Glomerular endothelial cell (primary cell): ENCODE measurements around the gene TEX48. TPM values are rescaled to one million over a fixed set of nuclear protein-coding genes. Genes with fewer than 3 reads are reported as not detected.

Source experiments
- DNase-seq: peaks from one replicate; pipeline ENCODE4 v3.0.0-alpha.2; 2011; ENCODE audit warnings: low read depth, low spot score; ENCODE audit errors: extremely low read depth
- total RNA-seq: library from RNA; depleted of rRNA; stranded (reverse); fragments of >200 nt; gene quantifications from 2 replicates; pipeline ENCODE4 v1.2.3, GENCODE V29; 2015

TEX48 gene, protein sequence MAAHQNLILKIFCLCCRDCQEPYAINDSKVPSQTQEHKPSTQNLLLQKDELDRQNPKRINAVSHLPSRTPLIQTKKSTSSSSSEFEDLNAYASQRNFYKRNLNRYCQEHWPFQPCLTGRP
- total RNA-seq: not detected in 2 replicates

DNA sequence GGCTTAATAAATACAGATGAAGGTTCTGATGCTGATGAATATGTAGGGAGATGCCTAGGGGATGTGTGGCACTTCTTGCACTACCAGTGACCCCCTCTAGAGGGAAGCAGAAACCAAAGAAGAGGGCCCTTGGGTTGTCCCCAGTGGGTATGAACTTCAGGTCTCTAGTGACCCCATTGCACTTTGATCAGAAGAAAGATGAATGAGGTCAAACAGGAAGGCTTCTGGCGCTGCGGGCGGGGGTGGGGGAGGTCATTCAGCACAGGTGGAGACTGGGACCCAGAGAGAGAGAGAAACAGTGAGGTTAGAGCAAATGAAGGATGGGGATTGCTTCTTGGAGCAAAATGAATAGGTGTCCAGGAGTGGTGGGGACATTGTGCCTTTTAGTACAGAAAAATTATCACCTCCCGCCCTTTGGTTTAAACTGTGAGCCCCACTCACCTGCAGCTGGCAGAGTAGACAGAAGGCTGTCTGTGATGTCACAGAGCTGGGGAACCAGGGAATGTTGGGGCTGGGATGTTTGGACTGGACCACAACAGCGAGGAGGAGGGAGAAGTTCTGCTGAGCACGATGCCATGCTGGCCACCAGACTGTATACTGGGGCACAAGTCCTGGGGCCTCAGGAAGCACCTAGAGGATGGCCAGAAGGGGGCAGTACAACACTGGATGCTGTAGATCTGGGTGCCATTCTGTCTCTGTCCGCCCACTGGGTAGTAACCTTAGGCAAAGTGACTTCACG, at the start of gene TEX48:
TSS of gene TEX48 (minus strand) at position 599 of the 739 bp plus-strand sequence. CDS start 10,469 bp downstream, outside the sequence.
- peak; percentile 48 for DNase-seq

DNA sequence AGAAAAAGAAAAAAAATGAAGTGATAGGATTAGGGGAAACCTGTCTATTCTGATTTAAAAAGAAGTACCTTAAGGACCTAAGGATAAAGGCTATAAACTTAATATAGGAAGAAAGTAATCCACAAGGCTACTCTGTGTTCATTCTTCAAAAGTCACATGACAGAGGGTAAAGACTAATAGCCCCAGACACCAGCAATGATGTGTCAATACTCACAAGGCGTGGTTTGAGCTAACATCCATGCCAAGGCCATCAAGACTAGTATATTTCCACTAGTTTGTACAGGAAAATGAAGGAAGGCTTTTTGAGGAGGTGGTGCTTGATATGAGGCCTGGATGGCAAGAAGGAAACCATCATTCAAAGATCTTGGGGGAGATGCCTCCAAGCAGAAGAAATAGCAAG, 49.7 kb upstream of the TEX48 start:
- DNase-seq: no peak

DNA sequence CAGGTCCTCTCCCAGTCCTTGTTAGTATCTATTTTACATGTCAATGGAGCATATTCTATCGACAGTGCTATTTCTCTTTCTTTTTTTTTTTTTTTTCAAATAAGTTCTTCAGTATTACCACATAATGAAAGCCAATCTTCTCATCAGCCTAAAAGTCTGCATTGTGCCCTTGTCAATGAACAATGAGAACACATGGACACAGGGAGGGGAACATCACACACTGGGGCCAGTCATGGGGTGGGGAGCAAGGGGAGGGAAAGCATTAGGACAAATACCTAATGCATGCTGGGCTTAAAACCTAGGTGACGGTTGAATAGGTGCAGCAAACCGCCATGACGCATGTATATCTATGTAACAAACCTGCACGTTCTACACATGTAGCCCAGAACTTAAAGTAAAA, 47.7 kb upstream of the TEX48 start:
- DNase-seq: no peak

DNA sequence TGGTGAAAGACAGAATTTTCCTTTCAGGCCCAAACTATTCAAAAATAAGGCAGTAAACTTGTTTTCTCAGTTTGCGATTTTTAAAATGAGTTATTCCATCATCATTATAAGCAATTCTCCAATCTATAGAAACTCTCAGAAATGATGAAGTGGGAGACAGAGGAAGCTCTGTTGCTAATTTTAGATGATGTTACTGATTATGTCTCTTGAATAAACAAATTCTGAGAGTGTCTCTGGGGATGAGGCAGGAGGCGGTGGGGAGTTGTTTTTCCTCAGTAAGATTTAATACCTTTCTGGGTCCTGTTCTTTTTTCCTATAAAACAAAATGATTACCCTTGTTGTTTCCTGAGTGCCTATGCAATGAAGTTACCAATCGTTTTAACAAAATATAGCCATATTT, 43.9 kb upstream of the TEX48 start:
- no peak for DNase-seq

DNA sequence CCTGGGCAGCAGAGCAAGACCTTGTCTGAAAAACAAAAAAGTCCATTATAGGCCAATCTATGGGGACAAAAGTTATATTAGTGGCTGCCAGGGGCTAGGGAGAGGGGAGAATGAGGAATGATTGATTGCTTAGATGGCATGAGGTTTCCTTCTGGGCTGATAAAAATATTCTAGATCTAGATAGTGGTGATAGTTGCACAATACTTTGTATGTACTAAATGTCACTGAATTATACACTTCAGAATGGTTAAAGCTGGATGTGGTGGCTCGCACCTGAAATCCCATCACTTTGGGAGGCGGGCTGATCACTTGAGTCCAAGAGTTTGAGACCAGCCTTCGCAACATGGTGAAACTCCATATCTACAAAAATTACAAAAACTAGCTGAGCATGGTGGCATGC, 42.8 kb upstream of the TEX48 start:
- no peak for DNase-seq

DNA sequence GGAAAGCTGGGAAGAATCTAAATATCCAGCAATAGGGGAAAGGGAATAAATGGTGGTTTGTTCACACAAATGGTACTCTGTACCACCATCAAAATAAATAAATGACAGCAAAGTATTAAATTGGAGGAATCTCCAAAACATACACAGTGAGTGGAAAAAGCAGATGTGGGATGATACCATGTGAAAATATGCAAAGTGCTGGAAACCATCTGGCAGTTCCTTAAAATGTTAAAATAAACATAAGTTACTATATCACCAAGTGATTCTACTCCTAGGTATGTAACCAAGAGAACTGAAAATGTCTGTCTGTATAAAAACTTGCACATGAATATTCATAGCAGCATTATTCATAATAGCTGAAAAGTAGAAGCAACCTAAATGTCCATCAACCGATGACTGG, 41.9 kb upstream of the TEX48 start:
- DNase-seq: no peak

DNA sequence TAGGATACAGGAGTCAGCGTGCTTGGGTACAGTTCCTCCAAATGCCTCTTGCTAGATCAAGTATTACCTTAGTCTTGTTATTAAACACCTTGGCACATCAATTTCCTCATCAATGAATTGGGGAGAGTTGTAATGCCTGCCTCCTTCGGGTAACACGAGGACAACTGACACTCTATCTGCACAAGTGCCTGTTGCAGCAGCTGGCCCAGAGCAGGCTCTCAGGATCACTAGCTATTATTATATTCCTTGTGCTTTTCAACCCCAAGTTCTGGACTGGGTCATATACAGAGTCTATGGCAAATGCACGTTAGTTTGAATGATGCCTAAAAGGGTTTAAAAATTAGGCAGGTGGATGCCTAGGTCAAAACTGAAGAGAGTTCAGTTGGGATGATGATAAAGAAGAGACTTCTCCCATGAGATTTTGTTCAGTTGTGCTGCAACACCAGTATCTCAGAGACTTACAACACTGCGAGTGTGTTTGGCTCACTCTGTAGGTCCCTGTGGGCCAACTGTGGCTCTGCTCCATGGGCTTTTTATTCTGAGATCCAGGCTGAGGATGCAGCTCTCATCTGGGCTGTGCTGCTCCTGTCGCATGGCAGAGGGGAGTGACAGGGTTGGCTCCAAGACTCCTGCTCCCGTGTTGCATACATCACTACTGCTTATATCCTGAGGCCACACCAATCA, 41.1 kb upstream of the TEX48 start:
- no peak for DNase-seq

DNA sequence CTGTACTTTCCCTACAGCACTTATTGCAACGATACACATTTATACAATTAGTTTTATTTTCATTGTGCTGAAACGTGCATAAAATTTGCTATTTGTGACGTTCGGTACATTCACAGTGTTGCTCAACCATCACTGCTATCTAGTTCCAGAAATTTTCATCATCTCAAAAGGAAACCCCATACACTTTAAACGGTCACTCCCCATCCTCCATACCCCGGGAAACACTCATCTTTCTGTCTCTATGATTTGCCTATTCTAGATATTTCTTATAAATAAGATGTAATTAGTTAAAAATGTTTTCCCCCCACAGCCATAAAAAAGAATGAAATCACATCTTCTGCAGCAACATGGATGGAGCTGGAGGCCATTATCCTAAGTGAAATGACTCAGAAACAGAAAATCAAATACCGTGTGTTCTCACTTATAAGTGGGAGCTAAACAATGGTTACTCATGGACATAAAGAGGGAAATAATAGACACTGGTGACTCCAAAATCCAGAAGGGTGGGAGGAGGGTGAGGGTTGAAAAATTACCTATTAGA, 40.2 kb upstream of the TEX48 start:
- no peak for DNase-seq

DNA sequence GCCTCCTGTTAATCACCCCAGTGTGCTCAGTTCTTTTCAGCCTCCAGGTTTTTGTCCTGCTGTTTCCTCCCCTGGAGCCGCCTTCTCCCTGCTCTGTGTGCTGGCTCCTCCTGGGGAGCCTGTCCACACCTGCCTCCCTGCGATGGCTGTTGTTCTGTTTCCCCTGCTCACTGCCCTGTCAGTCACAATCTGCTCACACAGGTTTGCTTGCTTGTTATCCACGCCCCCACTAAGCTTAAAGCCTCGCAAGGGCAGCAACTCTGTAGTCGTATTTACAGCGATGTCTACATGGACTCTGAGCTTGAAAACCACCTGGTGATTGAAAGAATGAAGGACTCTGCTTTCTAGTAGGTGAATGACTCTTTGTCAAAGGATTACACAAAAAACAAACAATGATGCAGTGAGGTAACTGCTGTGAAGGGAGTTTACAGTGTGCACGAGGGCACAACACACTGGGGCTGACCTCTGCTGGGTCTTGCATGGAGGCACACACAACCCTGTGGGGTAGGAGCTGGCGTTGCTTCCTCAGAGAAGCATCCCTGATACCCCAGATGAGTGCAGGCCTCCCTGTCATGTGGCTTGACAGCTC, 39.6 kb upstream of the TEX48 start:
- no peak for DNase-seq

DNA sequence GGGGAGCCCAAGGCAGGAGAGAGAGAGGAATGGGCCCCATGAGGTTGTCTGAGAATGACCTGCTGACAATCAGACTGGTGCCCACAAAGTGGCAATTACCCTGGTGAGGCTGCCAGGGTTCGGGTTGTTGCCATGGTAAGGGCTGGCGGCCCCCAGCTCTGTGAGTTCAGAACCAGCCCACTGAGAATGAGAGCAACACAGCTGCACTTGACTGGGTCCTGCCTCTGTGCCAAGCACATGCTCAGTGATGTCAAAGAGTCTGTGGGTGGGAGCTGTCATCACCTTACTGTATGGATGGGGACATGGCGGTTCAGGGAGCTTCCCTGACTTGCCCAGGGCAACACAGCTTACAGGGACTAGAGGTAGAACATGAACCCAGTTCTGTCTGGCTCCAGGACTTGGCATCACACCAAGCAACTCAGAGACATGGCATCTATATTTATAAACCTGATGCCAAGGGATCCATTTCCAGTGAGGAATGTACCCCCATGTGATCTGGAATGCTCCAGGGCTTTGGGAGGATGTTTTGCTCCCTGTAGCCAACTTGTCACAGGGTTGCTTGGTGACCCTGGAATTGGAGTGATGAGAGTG, 38.2 kb upstream of the TEX48 start:
- no peak for DNase-seq

DNA sequence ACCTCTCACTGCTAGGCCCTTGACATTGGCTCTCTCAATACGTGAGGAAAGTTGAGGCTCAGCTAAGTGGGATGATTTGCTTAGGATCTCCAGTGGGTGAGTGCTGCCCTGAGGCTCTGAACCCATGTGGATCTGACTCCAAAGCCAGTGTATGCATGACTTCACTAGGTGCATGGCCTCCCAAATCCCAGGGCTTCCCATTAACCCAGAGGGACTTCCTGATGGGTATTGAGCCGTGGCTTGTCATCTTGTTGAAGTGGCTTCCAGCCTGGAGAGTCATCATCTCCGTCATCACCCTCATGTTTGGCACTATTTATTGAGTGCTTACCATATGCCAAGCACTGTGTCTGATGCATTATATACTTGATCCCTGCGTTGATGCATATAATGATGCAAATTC, 37.3 kb upstream of the TEX48 start:
- no peak for DNase-seq

DNA sequence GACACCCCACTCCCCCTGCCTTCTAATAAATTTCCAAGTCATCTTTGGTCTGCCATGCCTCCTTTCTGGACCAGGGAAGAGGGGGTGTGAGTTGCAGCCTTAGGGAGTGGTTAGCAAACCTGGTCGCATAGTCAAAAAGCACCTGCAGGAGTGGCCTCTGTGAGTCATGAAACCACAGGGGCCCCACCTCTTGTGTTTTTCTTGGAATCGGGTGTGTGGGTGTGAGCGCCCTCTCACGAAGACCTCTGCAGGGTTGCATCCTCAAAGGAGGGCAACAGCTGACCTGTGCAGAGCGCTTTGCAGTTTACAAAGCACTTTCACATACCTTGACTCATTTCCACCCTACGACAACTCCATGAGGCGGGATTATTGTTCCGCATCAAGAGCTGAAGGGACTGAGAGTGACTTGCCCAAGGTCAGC, 36.8 kb upstream of the TEX48 start:
- no peak for DNase-seq

DNA sequence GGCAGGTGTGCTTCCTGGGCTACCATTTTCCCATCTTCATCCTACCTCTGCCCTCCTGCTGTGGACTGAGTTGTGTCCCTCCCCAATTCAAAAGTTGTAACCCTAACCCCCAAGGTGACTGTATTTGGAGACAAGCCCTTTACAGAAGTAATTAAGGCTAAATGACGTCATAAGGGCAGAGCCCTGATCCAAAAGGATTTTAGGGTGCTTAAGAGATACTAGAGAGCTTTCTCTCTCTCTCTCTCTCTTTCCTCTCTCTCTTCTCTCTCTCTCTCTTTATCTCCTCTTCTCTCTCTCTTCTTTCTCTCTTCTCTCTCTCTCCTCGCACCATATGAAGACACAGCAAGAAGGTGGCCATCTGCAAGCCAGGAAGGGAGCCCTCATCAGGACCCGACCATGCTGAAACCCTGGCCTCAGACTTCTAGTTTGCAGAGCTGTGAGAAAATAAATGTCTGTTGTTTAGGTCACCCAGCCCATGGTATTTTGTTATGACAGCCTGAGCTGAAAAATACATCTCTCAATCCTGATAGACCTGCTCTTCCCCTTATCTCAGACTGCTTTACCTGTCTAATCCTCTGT, 36.0 kb upstream of the TEX48 start:
- DNase-seq: no peak

DNA sequence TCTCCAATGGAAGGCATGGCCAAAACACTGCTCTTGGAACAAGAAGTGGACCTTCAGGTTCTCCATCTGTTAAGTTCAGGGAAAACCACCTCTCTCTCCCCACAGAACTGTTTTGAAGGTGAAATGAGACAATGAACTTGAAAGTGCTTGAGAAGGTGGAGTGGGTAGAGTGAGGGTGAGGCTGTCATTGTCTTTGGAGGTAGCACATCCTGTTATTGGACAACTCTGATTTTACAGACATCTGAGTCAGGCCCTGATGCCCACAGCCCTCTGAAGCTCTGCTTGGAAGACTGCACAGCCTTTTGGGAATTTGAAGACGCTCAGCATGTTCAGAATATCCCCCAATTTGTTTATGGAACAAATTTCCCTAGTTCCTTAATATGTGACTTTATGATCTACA, 27.6 kb upstream of the TEX48 start:
- DNase-seq: no peak

DNA sequence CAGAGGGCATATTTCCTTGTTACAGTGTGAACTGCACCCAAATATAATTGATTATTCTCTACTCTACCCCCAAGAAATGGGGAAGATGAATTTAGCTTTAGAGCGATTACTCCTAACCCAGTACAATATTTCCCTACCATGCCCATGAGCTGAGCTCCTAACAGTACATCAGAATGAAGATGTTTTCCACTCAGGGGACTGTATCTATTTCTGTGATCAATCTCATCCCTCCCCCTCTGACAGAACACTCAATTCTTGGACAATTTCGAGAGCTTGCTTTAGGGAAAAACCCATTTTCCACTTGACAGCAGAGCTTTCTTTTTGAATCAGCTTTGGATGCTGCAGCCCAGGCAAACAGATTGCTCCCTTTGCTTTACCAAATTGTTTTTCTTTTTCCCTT, 24.7 kb upstream of the TEX48 start:
- no peak for DNase-seq

DNA sequence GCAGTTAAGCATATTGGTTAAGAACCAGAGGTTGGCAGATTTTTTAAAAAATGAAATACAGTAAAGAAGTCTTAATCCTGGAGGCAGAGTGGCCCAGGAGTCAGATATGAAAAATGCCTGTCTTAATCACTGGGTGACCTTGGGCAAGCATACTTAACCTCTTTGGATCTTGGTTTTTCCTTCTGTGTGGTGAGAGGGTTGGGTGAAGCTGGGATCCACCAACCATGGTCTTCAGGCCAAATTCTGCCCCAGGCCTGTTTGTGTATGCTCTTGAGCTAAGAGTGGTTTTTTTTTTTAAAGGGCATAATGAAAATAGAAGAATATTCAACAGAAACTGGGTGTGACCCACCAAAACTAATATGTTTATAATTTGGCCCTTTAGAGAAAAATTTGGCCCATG, 20.0 kb upstream of the TEX48 start:
- DNase-seq: no peak

DNA sequence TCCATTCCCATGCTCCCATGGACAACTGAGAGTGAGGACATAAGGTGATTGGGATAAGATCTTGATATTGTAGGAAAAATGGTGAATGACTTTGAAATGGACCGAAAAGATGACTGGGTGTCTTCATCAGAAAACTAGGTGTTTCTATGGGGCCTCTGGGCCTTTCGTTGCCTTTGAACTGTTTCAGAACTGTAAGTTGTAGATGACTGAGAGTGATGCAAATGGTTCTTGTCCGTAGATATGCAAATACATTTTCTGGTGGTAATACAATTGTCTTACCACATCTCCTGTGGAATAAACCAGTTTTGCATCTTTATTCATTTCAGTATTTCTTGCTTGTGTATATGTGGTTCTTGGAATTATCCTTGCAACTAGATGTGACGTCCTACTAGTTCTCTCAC, 16.0 kb upstream of the TEX48 start:
- DNase-seq: no peak

DNA sequence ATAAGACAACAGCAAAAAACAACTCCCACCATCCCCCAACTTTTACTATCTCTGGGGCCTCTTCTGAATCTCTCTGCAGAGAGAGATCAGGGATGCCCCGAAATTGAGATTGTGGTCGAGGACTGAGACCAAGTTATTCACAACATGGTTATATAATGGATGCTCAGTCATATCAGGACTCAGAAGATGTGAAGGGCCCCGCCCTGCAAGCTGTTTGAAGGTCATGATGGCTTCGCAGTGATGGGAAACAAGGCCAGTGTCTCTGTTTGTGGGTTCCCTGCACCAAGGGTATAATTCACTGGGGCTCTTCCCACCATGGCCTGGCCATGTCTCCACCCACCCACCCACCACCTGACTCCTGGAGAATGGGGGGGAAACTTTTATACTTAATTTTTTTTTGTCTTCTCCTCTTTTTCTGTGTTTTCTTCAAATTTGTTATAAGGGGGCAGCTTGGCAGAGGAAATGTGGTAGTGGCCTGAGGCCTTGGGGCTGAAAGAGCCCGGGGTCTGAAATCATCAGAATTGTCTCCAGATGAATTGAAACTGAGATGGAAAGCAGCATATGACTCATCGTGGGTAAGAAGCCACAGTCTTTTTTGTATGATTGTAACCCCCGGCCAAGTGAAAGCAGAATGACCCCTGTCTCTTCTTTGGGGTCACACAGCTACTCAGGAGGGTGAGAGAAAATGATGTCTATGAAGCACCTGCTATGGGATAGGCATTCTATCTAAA, 15.0 kb upstream of the TEX48 start:
- DNase-seq: no peak

DNA sequence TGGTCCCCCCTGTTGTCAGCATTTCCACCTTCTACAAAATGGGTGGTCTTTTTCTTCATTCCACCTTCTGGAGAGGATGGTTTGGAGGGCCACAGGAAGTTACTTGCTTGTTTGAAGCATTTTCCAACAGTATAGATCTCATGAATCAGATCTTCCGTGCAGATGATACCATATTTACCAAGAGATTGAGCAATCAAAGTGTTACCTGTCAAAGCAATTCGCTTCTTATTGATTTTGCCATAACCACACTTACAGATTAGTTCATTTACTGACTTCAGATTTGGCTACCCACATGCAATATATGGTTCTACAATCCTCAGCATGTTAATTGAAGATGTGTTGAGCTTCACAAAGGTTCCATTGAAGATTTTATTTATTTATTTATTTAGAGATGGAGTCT, 14.0 kb upstream of the TEX48 start:
- no peak for DNase-seq

DNA sequence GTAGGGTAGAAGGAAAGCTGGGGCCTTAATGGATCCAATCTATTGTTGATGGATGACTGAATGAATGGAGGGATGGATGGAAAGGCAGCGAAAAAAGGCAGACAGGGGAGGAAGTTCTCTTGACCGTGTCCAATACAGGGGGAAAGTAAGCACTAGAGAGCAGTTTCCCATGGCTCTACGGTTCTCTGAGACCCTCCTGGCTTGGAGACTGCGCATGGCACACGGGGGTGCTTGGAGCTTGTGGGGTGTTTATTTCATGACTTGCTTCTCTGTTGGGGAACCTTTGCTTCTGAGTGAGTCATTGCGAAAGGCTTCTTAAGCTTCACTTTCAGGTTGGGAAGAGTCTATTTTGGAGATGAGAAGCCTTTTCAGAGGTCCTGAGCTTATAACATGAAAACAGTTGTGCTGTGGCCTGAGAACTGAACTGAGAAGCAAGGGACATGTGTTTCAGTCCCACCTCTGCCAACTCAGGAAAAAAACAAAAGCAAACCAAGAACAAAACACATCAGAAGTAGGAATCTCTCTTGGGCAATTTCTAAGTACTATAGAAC, 12.8 kb upstream of the TEX48 start:
- DNase-seq: no peak
